ENCODE results near the gene SULT1E1. TPM values are rescaled to one million over a fixed set of nuclear protein-coding genes. Genes with fewer than 3 reads are reported as not detected.

The SULT1E1 gene
- total RNA-seq, 1 experiment from 2014 or later: 0.43 TPM

- H3K4me3 ChIP-seq (ENCODE audit: low read depth, low read length): no peak overlapping the region
- Mint-ChIP-seq H3K4me1 (ENCODE audit: low read depth, unreplicated experiment) (peaks cover 23% of the 10 kb centered on the region), H3K27me3 (ENCODE audit: insufficient read depth, unreplicated experiment) (no peaks in the 10 kb centered on the region), H3K4me3 (ENCODE audit: unreplicated experiment) (no peak overlapping the region), H3K27ac (ENCODE audit: unreplicated experiment) (peak overlapping the region; percentile 56), H3K36me3 (ENCODE audit: insufficient read depth, unreplicated experiment) (no peaks in the 10 kb centered on the region), H3K9me3 (ENCODE audit: unreplicated experiment) (peaks cover 8% of the 10 kb centered on the region)
- DNase-seq: no peak
- ChIA-PET POLR2A (no interaction called here), CTCF (interaction anchor here (0.9 kb wide), 1 partner anchor 45 kb away, joined by 4 read pairs; no protein-coding TSS in a partner anchor)
- intact Hi-C loops (cut with micrococcal nuclease; ENCODE audit: unreplicated experiment): no loop called here
- no TSS peak for BruUV-seq (replicated peaks)
- peaks cover 3% of the 10 kb centered on the region; the same call in 1 of the 2 replicates for H3K9me3 ChIP-seq
- no peak for TF ChIP-seq CTCF (IDR thresholded peaks at IDR 0.05; ENCODE audit: insufficient read depth in 1 of 2, low read depth in 1 of 2, low read length in 1 of 2, severe bottlenecking in 1 of 2, unreplicated experiment in 1 of 2)
- peaks cover 13% of the 10 kb centered on the region for H3K4me1 ChIP-seq
- H3K27me3 ChIP-seq (replicated peaks; ENCODE audit: control insufficient read depth, insufficient read depth, low read length): no peaks in the 10 kb centered on the region
- H3K36me3 ChIP-seq (ENCODE audit: control insufficient read depth, insufficient read depth, low read length): no peaks in the 10 kb centered on the region
Measured at GRCh38 chr4:69875576-69875975, 15.6 kb upstream of the SULT1E1 start.

- peaks cover 3% of the 10 kb centered on the region; the same call in 1 of the 2 replicates for H3K9me3 ChIP-seq
- peaks cover 23% of the 10 kb centered on the region for H3K4me1 Mint-ChIP-seq (ENCODE audit: low read depth, unreplicated experiment)
- intact Hi-C loops (cut with micrococcal nuclease; ENCODE audit: unreplicated experiment): no loop called here
- H3K27me3 ChIP-seq (replicated peaks; ENCODE audit: control insufficient read depth, insufficient read depth, low read length): no peaks in the 10 kb centered on the region
- no peak for DNase-seq
- peaks cover 13% of the 10 kb centered on the region for H3K4me1 ChIP-seq
- POLR2A ChIA-PET: no interaction called here
- H3K36me3 ChIP-seq (ENCODE audit: control insufficient read depth, insufficient read depth, low read length): no peaks in the 10 kb centered on the region
- TF ChIP-seq CTCF (IDR thresholded peaks at IDR 0.05; ENCODE audit: insufficient read depth in 1 of 2, low read depth in 1 of 2, low read length in 1 of 2, severe bottlenecking in 1 of 2, unreplicated experiment in 1 of 2): no peak
- BruUV-seq (replicated peaks): no TSS peak
- H3K27me3 Mint-ChIP-seq (ENCODE audit: insufficient read depth, unreplicated experiment): no peaks in the 10 kb centered on the region
- H3K9me3 Mint-ChIP-seq (ENCODE audit: unreplicated experiment): peaks cover 13% of the 10 kb centered on the region
- no peak overlapping the region for H3K27ac Mint-ChIP-seq (ENCODE audit: unreplicated experiment)
- no peak overlapping the region for H3K4me3 Mint-ChIP-seq (ENCODE audit: unreplicated experiment)
- CTCF ChIA-PET: no interaction called here
- no peaks in the 10 kb centered on the region for H3K36me3 Mint-ChIP-seq (ENCODE audit: insufficient read depth, unreplicated experiment)
- H3K4me3 ChIP-seq (ENCODE audit: low read depth, low read length): no peak overlapping the region
Measured at GRCh38 chr4:69874507-69874906, 14.6 kb upstream of the SULT1E1 start.

GRCh38 chr4:69861756-69862155 lies 1.8 kb upstream of the SULT1E1 start:
- H3K4me3 ChIP-seq (ENCODE audit: low read depth, low read length): no peak overlapping the region
- Mint-ChIP-seq H3K36me3 (ENCODE audit: insufficient read depth, unreplicated experiment) (no peaks in the 10 kb centered on the region), H3K27ac (ENCODE audit: unreplicated experiment) (no peak overlapping the region), H3K9me3 (ENCODE audit: unreplicated experiment) (peaks cover 14% of the 10 kb centered on the region), H3K4me3 (ENCODE audit: unreplicated experiment) (no peak overlapping the region), H3K27me3 (ENCODE audit: insufficient read depth, unreplicated experiment) (no peaks in the 10 kb centered on the region), H3K4me1 (ENCODE audit: low read depth, unreplicated experiment) (peaks cover 6% of the 10 kb centered on the region)
- no peaks in the 10 kb centered on the region for H3K27me3 ChIP-seq (replicated peaks; ENCODE audit: control insufficient read depth, insufficient read depth, low read length)
- POLR2A ChIA-PET: no interaction called here
- TF ChIP-seq CTCF (IDR thresholded peaks at IDR 0.05; ENCODE audit: insufficient read depth in 1 of 2, low read depth in 1 of 2, low read length in 1 of 2, severe bottlenecking in 1 of 2, unreplicated experiment in 1 of 2): no peak
- intact Hi-C loops (cut with micrococcal nuclease; ENCODE audit: unreplicated experiment): no loop called here
- no TSS peak for BruUV-seq (replicated peaks)
- no peaks in the 10 kb centered on the region for H3K36me3 ChIP-seq (ENCODE audit: control insufficient read depth, insufficient read depth, low read length)
- H3K4me1 ChIP-seq: peaks cover 19% of the 10 kb centered on the region
- no peaks in the 10 kb centered on the region for H3K9me3 ChIP-seq
- CTCF ChIA-PET: no interaction called here
- no peak for DNase-seq
